ENCODE measurements around the gene AARSD1.

AARSD1 gene

DNA sequence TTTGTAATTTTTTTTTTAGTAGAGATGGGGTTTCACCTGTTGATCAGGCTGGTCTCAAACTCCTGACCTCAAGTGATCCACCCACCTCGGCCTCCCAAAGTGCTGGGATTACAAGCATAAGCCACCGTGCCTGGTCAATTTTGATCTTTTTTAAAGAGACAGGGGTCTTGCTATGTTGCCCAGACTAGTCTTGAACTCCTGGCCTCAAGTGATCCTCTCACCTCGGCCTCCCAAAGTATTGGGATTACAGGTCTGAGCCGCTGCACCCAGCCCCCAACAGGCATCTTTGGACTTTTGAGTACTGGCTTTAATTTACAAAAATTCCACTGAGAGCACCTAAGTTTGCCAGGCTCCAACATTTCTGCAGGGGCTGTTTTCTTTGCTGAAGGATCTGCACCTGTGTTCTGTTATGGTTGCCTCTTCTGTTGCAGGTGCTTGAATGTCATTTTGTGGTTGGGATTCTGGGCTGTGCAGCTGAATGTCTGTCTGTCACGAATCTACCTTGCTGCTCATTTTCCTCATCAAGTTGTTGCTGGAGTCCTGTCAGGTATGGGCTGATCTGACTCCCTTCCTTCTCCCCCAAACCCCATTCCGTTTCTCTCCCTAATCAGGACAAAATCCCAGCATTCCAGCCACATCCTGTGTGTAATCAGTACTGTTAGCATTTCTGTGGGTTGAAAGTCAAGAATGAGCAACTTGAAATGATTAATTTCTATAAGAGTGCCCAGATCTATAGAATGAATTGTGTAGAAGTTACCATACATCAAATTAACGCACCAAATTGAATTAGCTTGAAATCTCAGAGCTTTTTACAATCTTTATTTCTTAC lies 55.2 kb downstream of the AARSD1 start:
- no peaks in the 10 kb centered on the region for H3K27me3 ChIP-seq (replicated peaks; ENCODE audit: control insufficient read depth, insufficient read depth, low read length, poor library complexity, severe bottlenecking)
- DNase-seq: no peak
- H3K4me1 ChIP-seq (ENCODE audit: control insufficient read depth, insufficient read depth, low read length, poor library complexity, severe bottlenecking): no peaks in the 10 kb centered on the region
- no peak overlapping the region for H3K27ac ChIP-seq (ENCODE audit: insufficient read depth, low read length, poor library complexity, severe bottlenecking)
- H3K9me3 ChIP-seq (ENCODE audit: control insufficient read depth, low read length): no peaks in the 10 kb centered on the region
- H3K4me3 ChIP-seq (ENCODE audit: insufficient read depth, low read depth, low read length, poor library complexity, severe bottlenecking): no peak overlapping the region
- H3K36me3 ChIP-seq (ENCODE audit: control insufficient read depth, insufficient read depth, low read length): no peaks in the 10 kb centered on the region

DNA sequence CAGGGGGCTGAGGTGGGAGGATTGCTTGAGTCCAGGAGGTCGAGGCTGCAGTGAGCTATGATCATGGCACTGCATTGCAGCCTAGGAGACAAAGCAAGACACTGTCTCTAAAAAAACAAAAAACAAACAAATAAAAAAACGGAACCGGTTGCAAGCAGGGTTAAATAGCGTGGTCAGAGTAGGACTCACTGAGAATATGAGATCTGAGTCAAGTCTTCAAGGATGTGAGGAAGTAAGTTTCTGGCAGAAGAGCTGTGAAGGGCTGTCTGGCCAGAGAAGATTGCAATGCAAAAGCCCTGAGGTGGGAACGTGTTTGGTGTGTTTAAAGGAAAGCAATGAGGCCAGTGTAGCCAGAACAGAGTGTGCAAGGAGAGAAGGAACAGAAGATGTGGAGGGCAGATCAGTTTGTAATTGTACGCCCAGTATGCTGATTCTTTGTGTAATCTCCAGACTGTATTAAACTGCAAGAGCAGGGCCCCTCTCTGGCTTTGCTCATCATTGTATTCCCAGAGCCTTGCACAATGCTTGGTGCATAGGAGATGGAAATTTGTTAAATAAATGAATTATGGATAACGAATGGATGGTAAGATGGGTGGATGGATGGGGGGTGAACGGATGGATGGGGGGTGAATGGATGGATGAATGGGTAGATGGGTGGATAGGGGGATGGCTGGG lies 57.3 kb downstream of the AARSD1 start:
- DNase-seq: no peak
- no peaks in the 10 kb centered on the region for H3K9me3 ChIP-seq (ENCODE audit: control insufficient read depth, low read length)
- no peak overlapping the region for H3K27ac ChIP-seq (ENCODE audit: insufficient read depth, low read length, poor library complexity, severe bottlenecking)
- H3K4me1 ChIP-seq (ENCODE audit: control insufficient read depth, insufficient read depth, low read length, poor library complexity, severe bottlenecking): no peaks in the 10 kb centered on the region
- H3K36me3 ChIP-seq (ENCODE audit: control insufficient read depth, insufficient read depth, low read length): no peaks in the 10 kb centered on the region
- H3K27me3 ChIP-seq (replicated peaks; ENCODE audit: control insufficient read depth, insufficient read depth, low read length, poor library complexity, severe bottlenecking): no peaks in the 10 kb centered on the region
- no peak overlapping the region for H3K4me3 ChIP-seq (ENCODE audit: insufficient read depth, low read depth, low read length, poor library complexity, severe bottlenecking)

DNA sequence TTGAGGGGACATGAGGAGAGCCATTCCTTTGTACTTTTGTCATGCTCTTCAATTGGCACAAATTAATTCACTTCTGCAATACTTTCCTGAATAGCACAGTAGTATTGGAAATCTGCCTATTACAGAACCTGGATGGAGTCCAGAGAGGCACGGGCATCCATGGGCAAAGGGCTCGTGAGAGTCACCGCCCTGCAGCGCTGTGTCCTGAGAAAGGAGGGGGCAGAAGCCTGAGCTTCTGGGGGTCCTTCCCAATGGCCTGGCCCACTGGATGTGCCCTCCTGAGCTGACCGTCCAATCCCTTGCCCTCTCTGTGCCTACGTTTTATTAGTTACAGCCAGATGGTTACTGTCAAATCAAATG lies 60.2 kb downstream of the AARSD1 start:
- no peak overlapping the region for H3K4me3 ChIP-seq (ENCODE audit: insufficient read depth, low read depth, low read length, poor library complexity, severe bottlenecking)
- DNase-seq: no peak
- no peaks in the 10 kb centered on the region for H3K36me3 ChIP-seq (ENCODE audit: control insufficient read depth, insufficient read depth, low read length)
- H3K4me1 ChIP-seq (ENCODE audit: control insufficient read depth, insufficient read depth, low read length, poor library complexity, severe bottlenecking): no peaks in the 10 kb centered on the region
- H3K27ac ChIP-seq (ENCODE audit: insufficient read depth, low read length, poor library complexity, severe bottlenecking): no peak overlapping the region
- H3K9me3 ChIP-seq (ENCODE audit: control insufficient read depth, low read length): no peaks in the 10 kb centered on the region
- H3K27me3 ChIP-seq (replicated peaks; ENCODE audit: control insufficient read depth, insufficient read depth, low read length, poor library complexity, severe bottlenecking): no peaks in the 10 kb centered on the region

DNA sequence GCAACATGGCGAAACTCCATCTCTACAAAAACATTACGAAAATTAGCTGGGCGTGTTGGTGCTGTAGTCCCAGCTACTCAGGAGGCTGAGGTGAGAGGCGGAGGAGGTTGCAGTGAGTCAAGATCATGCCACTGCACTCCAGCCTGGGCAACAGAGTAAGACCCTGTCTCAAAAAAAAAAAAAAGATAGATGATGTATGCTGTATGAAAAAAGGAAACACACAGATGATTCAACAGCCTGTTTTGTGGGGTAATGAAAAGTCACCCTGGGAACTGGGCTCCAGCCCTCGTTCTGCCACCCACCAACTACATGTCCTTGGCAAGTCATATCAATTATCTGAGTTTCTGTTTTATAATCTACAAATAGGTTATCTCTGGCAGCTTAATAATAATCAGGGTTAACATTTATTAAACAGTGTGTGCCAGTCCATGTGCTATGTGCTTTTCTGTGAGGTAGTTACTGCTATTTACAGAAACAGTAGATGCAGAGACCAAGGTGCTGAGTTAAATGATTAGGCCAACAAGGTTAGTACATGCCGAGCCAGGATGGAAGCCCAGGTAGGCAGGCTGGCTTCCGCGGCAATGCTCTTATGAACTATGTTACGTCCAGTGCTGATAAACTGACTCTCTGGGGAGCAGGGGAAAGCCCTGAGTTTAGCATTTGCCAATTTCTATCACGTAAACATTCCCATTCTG lies 62.6 kb downstream of the AARSD1 start:
- no peaks in the 10 kb centered on the region for H3K4me1 ChIP-seq (ENCODE audit: control insufficient read depth, insufficient read depth, low read length, poor library complexity, severe bottlenecking)
- no peaks in the 10 kb centered on the region for H3K27me3 ChIP-seq (replicated peaks; ENCODE audit: control insufficient read depth, insufficient read depth, low read length, poor library complexity, severe bottlenecking)
- no peaks in the 10 kb centered on the region for H3K9me3 ChIP-seq (ENCODE audit: control insufficient read depth, low read length)
- no peaks in the 10 kb centered on the region for H3K36me3 ChIP-seq (ENCODE audit: control insufficient read depth, insufficient read depth, low read length)
- DNase-seq: no peak
- no peak overlapping the region for H3K4me3 ChIP-seq (ENCODE audit: insufficient read depth, low read depth, low read length, poor library complexity, severe bottlenecking)
- H3K27ac ChIP-seq (ENCODE audit: insufficient read depth, low read length, poor library complexity, severe bottlenecking): no peak overlapping the region

Measured in effector memory CD4-positive, alpha-beta T cell (primary cell).